ENCODE measurements around the gene CSPG4. TPM values are rescaled to one million over a fixed set of nuclear protein-coding genes. Genes with fewer than 3 reads are reported as not detected.

Gene CSPG4
- total and polyA plus RNA-seq, 9 donors: 3.3 to 30.0 (median 5.2) TPM

GRCh38 chr15:75625542-75626347 is 86.9 kb downstream of the CSPG4 start, which contains the start of gene SNUPN:
TSS of gene SNUPN (minus strand) at chr15:75625725. CDS start at chr15:75621051, 4,674 bp downstream.
- no peaks in the 10 kb centered on the region for H3K9me3 ChIP-seq
- TF ChIP-seq CTCF (IDR thresholded peaks at IDR 0.05) (no peak), EP300 (IDR thresholded peaks at IDR 0.05) (peak; percentile 20), POLR2A (IDR thresholded peaks at IDR 0.05) (peak; percentile 42)
- WGBS, 3 donors: 1% methylated on average over 31 to 47 of the region's 47 CpGs
- peak within 1 kb of the TSS; percentile 88 for H3K4me3 ChIP-seq
- no peaks in the 10 kb centered on the region for H3K36me3 ChIP-seq
- peak within 1 kb of the TSS; percentile 75 to 94 for H3K27ac ChIP-seq
- intact Hi-C loops (cut with DNase I): loop anchor here in 1 of 4 donors (5.0 to 10.0 kb wide), 2 partner anchors 173 to 261 kb away; partner anchors contain the start of genes MAN2C1 and SIN3A
- H3K4me1 ChIP-seq (ENCODE audit: insufficient read depth): peaks cover 7% of the 10 kb centered on the region
- peak; percentile 92 to 95 (median 93) for DNase-seq
- no peaks in the 10 kb centered on the region for H3K27me3 ChIP-seq

Other genes starting within 250 kb of the CSPG4 start
- 10 to 100 TPM; 12.2 to 32.4 (median 21.8) TPM for gene PTPN9, start 133.5 kb downstream of the CSPG4 start, total RNA-seq
- 10 to 100 TPM; 16.9 to 34.8 TPM for gene PTPN9, start 133.5 kb downstream of the CSPG4 start, polyA plus RNA-seq
- 10 to 100 TPM; 20.4 to 34.5 (median 27.5) TPM for gene SNUPN, start 87.1 kb downstream of the CSPG4 start, total RNA-seq
- 10 to 100 TPM; 29.2 to 35.3 TPM for gene SNUPN, start 87.1 kb downstream of the CSPG4 start, polyA plus RNA-seq
- 100 to 1,000 TPM in 2 of 7 donors, 10 to 100 TPM in 5; 45.1 to 106 (median 59.6) TPM for gene IMP3, start 72.6 kb downstream of the CSPG4 start, total RNA-seq
- 10 to 100 TPM; 47.1 to 51.6 TPM for gene IMP3, start 72.6 kb downstream of the CSPG4 start, polyA plus RNA-seq
- gene SNX33, start 64.9 kb downstream of the CSPG4 start, total RNA-seq: 10 to 100 TPM; 16.0 to 37.3 (median 32.3) TPM
- gene SNX33, start 64.9 kb downstream of the CSPG4 start, polyA plus RNA-seq: 10 to 100 TPM; 23.4 to 28.3 TPM
- 10 to 100 TPM; 28.6 to 35.7 (median 31.2) TPM for gene UBE2Q2, start 130.6 kb upstream of the CSPG4 start, total RNA-seq
- gene UBE2Q2, start 130.6 kb upstream of the CSPG4 start, polyA plus RNA-seq: 10 to 100 TPM; 22.6 to 27.7 TPM
- gene FBXO22, start 191.0 kb upstream of the CSPG4 start, total RNA-seq: 10 to 100 TPM; 13.6 to 24.3 (median 20.0) TPM
- 10 to 100 TPM; 11.5 to 21.3 TPM for gene FBXO22, start 191.0 kb upstream of the CSPG4 start, polyA plus RNA-seq

Data from ovary (tissue), 9 donors.